CD4-positive, alpha-beta memory T cell (primary cell): ENCODE data around the gene COL27A1. TPM values are rescaled to one million over a fixed set of nuclear protein-coding genes. Genes with fewer than 3 reads are reported as not detected.

ENCODE experiments used
- CTCF ChIA-PET: fragments of 350-600 bp; sonication (Branson Sonifier 250); formaldehyde crosslinking; loops from one replicate; lab custom pipeline; 2021; ENCODE audit warnings: inconsistent platforms; ENCODE audit not compliant: partially characterized antibody; lab: Charles Lee
- POLR2A ChIA-PET: fragments of 350-600 bp; sonication (Branson Sonifier 250); formaldehyde crosslinking; loops from one replicate; lab custom pipeline; 2021; ENCODE audit not compliant: partially characterized antibody; lab: Charles Lee
- DNase-seq, 5 donors: peaks; one replicate each; pipeline versions ENCODE4 v3.0.0 to v3.0.0-alpha.2; 2020 to 2022; ENCODE audit warnings: mixed read lengths in 1 of 5
- H3K27ac ChIP-seq: one replicate; pipeline ENCODE4 v1.7.0; 2013; ENCODE audit warnings: low read depth, low read length
- H3K27me3 ChIP-seq: 2 replicates; pipeline ENCODE4 v1.7.0; 2013; ENCODE audit warnings: mild to moderate bottlenecking, low read length, moderate library complexity; ENCODE audit not compliant: insufficient read depth
- H3K36me3 ChIP-seq: 2 replicates; pipeline ENCODE4 v1.7.0; 2013; ENCODE audit warnings: mild to moderate bottlenecking, low read length, moderate library complexity; ENCODE audit not compliant: insufficient read depth
- H3K4me1 ChIP-seq: 2 replicates; pipeline ENCODE4 v1.7.0; 2013; ENCODE audit warnings: mild to moderate bottlenecking, low read length, moderate library complexity; ENCODE audit not compliant: insufficient read depth
- H3K4me3 ChIP-seq, 2 donors: one replicate each; pipeline ENCODE4 v1.7.0; 2013; ENCODE audit warnings: low read length in 2 of 2, mild to moderate bottlenecking in 1 of 2
- H3K9me3 ChIP-seq, 2 donors: one replicate each; pipeline ENCODE4 v1.7.0; 2013; ENCODE audit warnings: low read length in 2 of 2, control low read depth in 1 of 2; ENCODE audit not compliant: control insufficient read depth in 1 of 2
- H3K27ac Mint-ChIP-seq, 7 donors: one replicate each; pipeline ENCODE4 v1.8.0; 2020 to 2021; ENCODE audit warnings: mixed read lengths in 7 of 7, mild to moderate bottlenecking in 6 of 7, inconsistent platforms in 3 of 7, moderate library complexity in 3 of 7
- H3K27me3 Mint-ChIP-seq, 2 donors: one replicate each; pipeline ENCODE4 v1.8.0; 2020 to 2021; ENCODE audit warnings: mixed read lengths in 2 of 2
- H3K36me3 Mint-ChIP-seq, 2 donors: one replicate each; pipeline ENCODE4 v1.8.0; 2020 to 2021; ENCODE audit warnings: mixed read lengths in 2 of 2, inconsistent platforms in 1 of 2, mild to moderate bottlenecking in 1 of 2
- H3K4me1 Mint-ChIP-seq, 4 donors: one replicate each; pipeline ENCODE4 v1.8.0; 2020 to 2021; ENCODE audit warnings: mixed read lengths in 4 of 4, mild to moderate bottlenecking in 1 of 4
- H3K4me3 Mint-ChIP-seq, 8 donors: one replicate each; pipeline ENCODE4 v1.8.0; 2020 to 2021; ENCODE audit warnings: mixed read lengths in 8 of 8, mild to moderate bottlenecking in 7 of 8, moderate library complexity in 6 of 8, inconsistent platforms in 3 of 8
- H3K9me3 Mint-ChIP-seq, 8 donors: one replicate each; pipeline ENCODE4 v1.8.0; 2020 to 2021; ENCODE audit warnings: mixed read lengths in 8 of 8, mild to moderate bottlenecking in 5 of 8, inconsistent platforms in 3 of 8, moderate library complexity in 1 of 8
- intact Hi-C: fragments of 100-400 bp; cut with micrococcal nuclease; formaldehyde crosslinking; loops from one replicate; pipeline ENCODE4 v1.15.1; 2023
- polyA plus RNA-seq, 2 donors: library from polyadenylated mRNA; unstranded; fragments of 300-500 nt; fragmentation: Illumina TruSeq; gene quantifications; one replicate each; pipeline ENCODE4 v1.2.3, GENCODE V29; 2021
- total RNA-seq, 2 experiments: library from RNA; stranded (reverse); gene quantifications; one replicate each; pipeline ENCODE4 v1.2.3, GENCODE V29; 2021

Gene COL27A1
- total and polyA plus RNA-seq, 4 experiments from 2014 or later: 1.3 TPM; not detected in 2

DNA sequence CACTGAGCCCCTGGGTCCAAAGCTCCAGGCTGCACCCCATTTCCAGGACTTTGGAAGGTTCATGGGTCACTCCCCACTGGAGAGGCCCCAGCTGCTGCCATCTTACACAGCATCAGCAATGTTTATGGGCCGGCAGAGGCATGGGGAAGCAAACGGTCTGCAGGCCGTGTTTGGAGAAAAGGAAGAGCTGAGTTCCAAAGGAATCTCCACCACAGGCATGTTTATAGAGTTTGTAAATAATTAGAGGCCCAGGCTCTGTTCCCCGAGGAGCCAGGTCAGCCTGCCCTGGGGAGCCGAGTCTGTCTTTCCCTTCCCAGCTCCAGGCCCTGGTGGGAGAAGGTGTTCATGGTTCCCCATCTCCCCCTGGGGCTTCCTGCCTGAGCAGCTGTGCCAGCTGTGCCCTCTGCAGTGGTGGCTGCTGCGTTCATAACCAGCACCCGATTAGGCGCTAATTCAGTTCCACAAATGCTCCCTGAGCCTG, 64.8 kb downstream of the COL27A1 start:
- H3K4me1 ChIP-seq: no peaks in the 10 kb centered on the region
- no peaks in the 10 kb centered on the region for H3K27me3 ChIP-seq
- H3K27me3 Mint-ChIP-seq: peaks cover 0 to 2% of the 10 kb centered on the region in 2 donors
- no peaks in the 10 kb centered on the region for H3K36me3 Mint-ChIP-seq
- H3K4me1 Mint-ChIP-seq: no peaks in the 10 kb centered on the region
- intact Hi-C loops: no loop called here
- no peak overlapping the region for H3K4me3 Mint-ChIP-seq
- no peak overlapping the region for H3K27ac ChIP-seq
- H3K27ac Mint-ChIP-seq: no peak overlapping the region
- no peaks in the 10 kb centered on the region for H3K9me3 ChIP-seq
- H3K9me3 Mint-ChIP-seq: no peaks in the 10 kb centered on the region
- ChIA-PET CTCF (no interaction called here), POLR2A (no interaction called here)
- no peak overlapping the region for H3K4me3 ChIP-seq
- H3K36me3 ChIP-seq: no peaks in the 10 kb centered on the region
- no peak for DNase-seq

DNA sequence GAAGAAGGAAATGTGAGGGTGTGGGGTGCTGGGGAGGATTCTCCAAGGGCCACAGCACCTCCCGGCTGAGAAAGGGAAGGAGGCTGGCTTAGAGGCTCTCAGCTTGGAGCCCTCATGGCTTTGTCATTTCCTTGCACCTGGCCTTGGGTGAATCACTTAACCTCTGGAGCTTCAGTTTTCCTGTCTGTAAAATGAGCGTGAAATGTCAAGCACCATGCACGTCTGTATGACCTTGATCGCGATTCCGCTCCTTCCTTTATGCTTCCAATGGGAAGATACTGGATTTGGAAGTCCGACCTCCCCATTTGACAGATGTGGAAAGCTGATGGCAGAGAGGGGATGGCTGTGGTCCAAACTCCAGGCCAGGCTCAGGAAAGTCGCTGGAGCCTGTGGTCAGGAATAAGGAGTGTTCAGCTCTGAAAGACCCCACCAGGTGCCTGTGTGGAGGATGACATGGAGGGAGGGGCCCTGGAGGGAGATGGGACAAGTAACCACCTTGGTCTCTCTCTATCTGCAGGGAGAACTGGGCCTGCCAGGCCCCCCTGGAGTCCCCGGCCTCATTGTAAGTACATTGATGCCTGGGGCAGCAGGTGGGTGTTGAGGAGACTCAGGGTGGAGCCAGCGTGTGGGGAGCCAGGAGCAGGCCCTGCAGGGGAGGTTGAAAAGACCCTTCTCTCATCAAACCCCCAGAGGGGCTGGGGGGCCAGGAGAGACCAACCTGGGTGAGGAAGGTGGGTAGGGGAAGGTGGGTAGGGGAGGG, 66.5 kb downstream of the COL27A1 start:
- H3K36me3 Mint-ChIP-seq: no peaks in the 10 kb centered on the region
- H3K4me3 Mint-ChIP-seq: no peak overlapping the region
- Histone ChIP-seq H3K36me3 (no peaks in the 10 kb centered on the region), H3K4me1 (no peaks in the 10 kb centered on the region), H3K27ac (no peak overlapping the region), H3K4me3 (no peak overlapping the region), H3K27me3 (no peaks in the 10 kb centered on the region), H3K9me3 (no peaks in the 10 kb centered on the region)
- H3K4me1 Mint-ChIP-seq: no peaks in the 10 kb centered on the region
- intact Hi-C loops: no loop called here
- ChIA-PET POLR2A (no interaction called here), CTCF (no interaction called here)
- H3K27me3 Mint-ChIP-seq: peaks cover 2% of the 10 kb centered on the region in 2 donors
- H3K27ac Mint-ChIP-seq: no peak overlapping the region
- no peaks in the 10 kb centered on the region for H3K9me3 Mint-ChIP-seq
- DNase-seq: no peak

DNA sequence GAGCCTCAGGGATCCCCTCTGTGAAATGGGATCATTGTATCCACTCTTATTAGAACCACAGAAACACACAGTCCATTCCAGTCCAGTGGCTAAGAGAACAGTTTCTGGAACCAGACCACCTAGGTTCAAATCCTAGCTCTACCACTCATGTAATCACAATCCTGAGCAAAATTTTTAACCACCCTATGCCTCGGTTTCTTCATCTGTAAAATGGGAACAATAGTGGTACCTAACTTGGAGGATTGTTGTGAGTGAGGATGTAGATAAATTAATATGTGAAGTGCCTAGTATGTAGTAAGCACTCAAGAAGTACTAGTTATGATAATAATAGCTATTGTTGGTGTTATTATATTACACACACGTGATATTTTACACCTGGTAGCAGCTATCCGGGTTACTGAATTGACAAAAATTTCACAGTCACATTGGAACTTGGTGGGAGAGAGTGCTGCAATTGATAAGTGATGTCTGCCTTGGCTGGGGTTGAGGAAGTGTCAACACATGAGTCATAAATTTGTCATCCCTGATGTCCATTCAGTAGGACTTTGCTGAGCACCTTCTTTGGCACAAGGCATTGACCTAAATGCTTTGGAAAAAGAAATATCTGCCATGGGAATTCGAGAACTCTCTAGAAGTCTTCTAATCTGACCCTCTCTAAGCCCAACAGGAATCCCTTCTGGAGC, 68.4 kb downstream of the COL27A1 start:
- H3K4me3 Mint-ChIP-seq: no peak overlapping the region
- Histone ChIP-seq H3K27me3 (no peaks in the 10 kb centered on the region), H3K4me3 (no peak overlapping the region), H3K9me3 (no peaks in the 10 kb centered on the region), H3K36me3 (no peaks in the 10 kb centered on the region), H3K4me1 (no peaks in the 10 kb centered on the region), H3K27ac (no peak overlapping the region)
- no peaks in the 10 kb centered on the region for H3K9me3 Mint-ChIP-seq
- H3K4me1 Mint-ChIP-seq: no peaks in the 10 kb centered on the region
- no peaks in the 10 kb centered on the region for H3K36me3 Mint-ChIP-seq
- intact Hi-C loops: no loop called here
- ChIA-PET POLR2A (no interaction called here), CTCF (interaction anchor here (1.4 kb wide), 1 partner anchor 67 kb away, joined by 3 read pairs; no protein-coding TSS in a partner anchor)
- H3K27ac Mint-ChIP-seq: no peak overlapping the region
- no peak for DNase-seq
- H3K27me3 Mint-ChIP-seq: peaks cover 4% of the 10 kb centered on the region in 2 donors

DNA sequence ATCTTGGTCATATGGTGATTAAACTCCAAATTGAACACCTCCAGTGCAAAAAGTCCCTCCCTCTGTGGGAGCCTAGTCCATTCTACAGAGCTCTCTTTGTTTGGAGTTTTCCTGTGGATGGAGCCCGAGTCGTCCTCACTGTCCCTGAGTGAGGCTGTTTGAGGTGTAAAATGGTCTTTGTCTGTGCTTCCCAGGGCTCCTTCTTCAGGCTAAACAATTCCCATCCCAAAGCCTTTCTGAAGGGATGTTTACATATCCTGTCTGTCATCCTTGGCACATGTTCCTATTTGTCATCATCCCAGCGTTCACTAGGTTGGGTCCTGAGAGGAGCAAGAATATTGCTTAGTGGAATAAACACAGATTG, 68.9 kb downstream of the COL27A1 start:
- ChIA-PET POLR2A (no interaction called here), CTCF (interaction anchor here (1.4 kb wide), 1 partner anchor 67 kb away, joined by 3 read pairs; no protein-coding TSS in a partner anchor)
- H3K4me1 Mint-ChIP-seq: no peaks in the 10 kb centered on the region

DNA sequence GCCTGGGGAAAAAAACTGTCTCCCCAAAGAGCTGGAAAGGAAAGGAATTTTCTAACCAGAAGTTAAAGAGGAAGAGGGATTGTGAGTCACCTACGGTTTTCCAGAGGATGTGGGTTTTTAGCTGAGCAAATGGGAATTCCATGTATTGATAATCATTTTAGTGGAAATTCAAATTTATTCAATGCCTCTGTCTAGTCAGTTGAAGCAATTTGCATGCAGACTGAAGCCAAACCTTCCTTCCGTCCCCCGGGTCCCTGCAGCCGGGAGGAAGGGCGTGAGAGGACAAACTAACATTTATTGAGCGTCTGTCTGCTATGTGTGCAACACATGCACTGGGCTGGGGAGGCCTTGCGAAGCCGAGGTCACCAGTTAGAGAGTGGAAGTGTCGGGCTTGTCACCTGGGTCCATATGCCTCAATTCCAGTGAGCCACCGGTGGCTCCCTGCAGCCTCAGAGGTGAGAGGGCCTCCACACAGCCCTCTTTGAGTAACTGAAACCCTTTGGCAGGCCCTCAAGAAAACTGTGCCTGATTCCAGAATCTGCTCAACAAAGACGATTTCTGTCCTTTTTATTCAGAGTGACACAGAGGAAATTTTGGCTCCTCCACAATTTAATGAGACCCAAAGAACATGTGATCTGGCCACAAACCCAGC, 70.3 kb downstream of the COL27A1 start:
- H3K27me3 Mint-ChIP-seq: peaks cover 6% of the 10 kb centered on the region in 2 donors
- no peaks in the 10 kb centered on the region for H3K4me1 ChIP-seq
- no peaks in the 10 kb centered on the region for H3K36me3 Mint-ChIP-seq
- H3K4me1 Mint-ChIP-seq: no peaks in the 10 kb centered on the region
- H3K4me3 ChIP-seq: no peak overlapping the region
- ChIA-PET POLR2A (no interaction called here), CTCF (no interaction called here)
- H3K27ac Mint-ChIP-seq: no peak overlapping the region
- H3K4me3 Mint-ChIP-seq: no peak overlapping the region
- no peaks in the 10 kb centered on the region for H3K9me3 Mint-ChIP-seq
- DNase-seq: no peak
- intact Hi-C loops: no loop called here
- H3K36me3 ChIP-seq: no peaks in the 10 kb centered on the region
- no peak overlapping the region for H3K27ac ChIP-seq
- H3K9me3 ChIP-seq: no peaks in the 10 kb centered on the region
- no peaks in the 10 kb centered on the region for H3K27me3 ChIP-seq

More for the DNA sequence above, 68.9 kb downstream of the COL27A1 start:
- Mint-ChIP-seq H3K36me3 (no peaks in the 10 kb centered on the region), H3K4me3 (no peak overlapping the region), H3K9me3 (no peaks in the 10 kb centered on the region), H3K27ac (no peak overlapping the region), H3K27me3 (peaks cover 4% of the 10 kb centered on the region in 2 donors)
- H3K27me3 ChIP-seq: no peaks in the 10 kb centered on the region
- H3K36me3 ChIP-seq: no peaks in the 10 kb centered on the region
- no peaks in the 10 kb centered on the region for H3K4me1 ChIP-seq
- H3K4me3 ChIP-seq: no peak overlapping the region
- no peak overlapping the region for H3K27ac ChIP-seq
- no peak for DNase-seq
- no peaks in the 10 kb centered on the region for H3K9me3 ChIP-seq
- intact Hi-C loops: no loop called here

DNA sequence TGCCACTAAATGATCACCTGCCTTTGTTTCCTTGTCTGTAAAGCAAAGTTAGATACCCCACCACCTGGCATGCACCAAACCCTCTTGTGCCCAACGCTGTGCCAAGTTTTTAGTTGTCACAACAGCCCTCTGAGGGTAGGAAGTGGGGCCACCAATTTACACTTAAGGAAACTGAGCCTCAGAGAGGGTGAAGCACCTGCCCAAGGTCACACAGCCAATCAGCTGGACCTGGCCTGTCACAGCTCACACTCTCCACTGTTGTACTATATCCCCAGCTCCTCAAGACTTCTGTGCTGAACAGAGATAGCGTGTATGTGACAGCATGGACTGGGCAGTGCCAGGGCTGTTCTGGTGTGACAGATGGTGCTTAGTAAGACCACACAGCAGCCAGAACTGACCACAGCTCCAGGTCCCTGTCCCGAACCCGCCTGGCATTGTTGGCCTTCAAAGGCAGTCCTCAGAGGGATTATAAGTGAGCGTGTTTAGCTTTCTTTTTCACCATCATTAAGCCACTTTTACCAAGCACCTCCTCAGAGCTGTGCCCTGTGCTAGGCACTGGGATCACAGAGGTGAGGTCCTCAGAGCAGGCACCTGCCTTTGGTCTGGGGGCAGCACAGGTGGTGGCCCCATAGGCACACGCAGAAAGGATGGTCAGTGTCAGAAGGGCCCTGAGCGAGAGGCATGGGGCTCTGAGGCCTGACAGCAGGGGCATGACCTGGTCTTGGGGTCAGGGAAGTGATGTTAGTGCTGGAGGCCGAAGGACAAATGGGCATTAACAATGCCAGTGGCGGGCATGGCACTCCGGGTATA, 71.1 kb downstream of the COL27A1 start:
- no peaks in the 10 kb centered on the region for H3K4me1 ChIP-seq
- H3K9me3 Mint-ChIP-seq: no peaks in the 10 kb centered on the region
- CTCF ChIA-PET: no interaction called here
- DNase-seq: no peak
- H3K27me3 ChIP-seq: no peaks in the 10 kb centered on the region
- H3K4me1 Mint-ChIP-seq: no peaks in the 10 kb centered on the region
- no peak overlapping the region for H3K4me3 Mint-ChIP-seq
- no peaks in the 10 kb centered on the region for H3K36me3 Mint-ChIP-seq
- H3K27me3 Mint-ChIP-seq: peaks cover 4 to 6% of the 10 kb centered on the region in 2 donors
- no peak overlapping the region for H3K27ac Mint-ChIP-seq
- H3K36me3 ChIP-seq: no peaks in the 10 kb centered on the region
- no peak overlapping the region for H3K27ac ChIP-seq
- intact Hi-C loops: no loop called here
- no peaks in the 10 kb centered on the region for H3K9me3 ChIP-seq
- no peak overlapping the region for H3K4me3 ChIP-seq
- POLR2A ChIA-PET: no interaction called here
